Smooth muscle cell (in vitro differentiated cells): ENCODE results near the gene CDC73. TPM values are rescaled to one million over a fixed set of nuclear protein-coding genes. Genes with fewer than 3 reads are reported as not detected.

Experiments
- DNase-seq: peaks from one replicate; lab custom pipeline; 2025; ENCODE audit not compliant: unreplicated experiment; lab: John Stamatoyannopoulos, UW
- H2AFZ ChIP-seq: fragments of 200-600 bp; sonication (generic); 2 replicates; pipeline ENCODE4 v1.6.0; 2016; ENCODE audit warnings: antibody characterized with exemption, low read depth, mild to moderate bottlenecking
- H3F3A ChIP-seq: fragments of 200-600 bp; sonication (generic); 2 replicates; pipeline ENCODE4 v1.6.0; 2017; ENCODE audit warnings: antibody characterized with exemption, low read depth
- H3K27ac ChIP-seq: fragments of 200-600 bp; sonication (generic); 2 replicates; pipeline ENCODE4 v1.5.1; 2016; ENCODE audit warnings: low read depth, mild to moderate bottlenecking
- H3K27me3 ChIP-seq: fragments of 200-600 bp; sonication (generic); 2 replicates; pipeline ENCODE4 v1.6.1; 2016; ENCODE audit warnings: low read depth, mild to moderate bottlenecking
- H3K36me3 ChIP-seq: fragments of 200-600 bp; sonication (generic); 2 replicates; pipeline ENCODE4 v1.5.1; 2016; ENCODE audit warnings: low read depth
- H3K4me1 ChIP-seq: fragments of 200-600 bp; sonication (generic); 2 replicates; pipeline ENCODE4 v1.5.1; 2016; ENCODE audit warnings: low read depth
- H3K4me2 ChIP-seq: fragments of 200-600 bp; sonication (generic); 2 replicates; pipeline ENCODE4 v1.6.0; 2016; ENCODE audit warnings: mild to moderate bottlenecking
- H3K4me3 ChIP-seq: fragments of 200-600 bp; sonication (generic); 2 replicates; pipeline ENCODE4 v1.5.1; 2016; ENCODE audit warnings: mild to moderate bottlenecking
- H3K79me2 ChIP-seq: fragments of 200-600 bp; sonication (generic); 2 replicates; pipeline ENCODE4 v1.6.0; 2016; ENCODE audit warnings: low read depth, mild to moderate bottlenecking
- H3K9ac ChIP-seq: fragments of 200-600 bp; sonication (generic); 2 replicates; pipeline ENCODE4 v1.6.0; 2016; ENCODE audit warnings: low read depth
- H3K9me3 ChIP-seq: fragments of 200-600 bp; sonication (generic); replicated peaks from 2 replicates; pipeline ENCODE4 v1.5.1; 2016; ENCODE audit warnings: low read depth
- H4K20me1 ChIP-seq: fragments of 200-600 bp; sonication (generic); 2 replicates; pipeline ENCODE4 v1.6.0; 2016; ENCODE audit warnings: low read depth
- whole genome bisulfite sequencing: methylation state at CpG from one replicate; pipeline ENCODE4 v1.1.7; 2016; ENCODE audit warnings: low lambda C conversion rate; 5-methylcytosine and 5-hydroxymethylcytosine counted together
- polyA plus RNA-seq: library from polyadenylated mRNA; unstranded; fragments of >200 nt; fragmentation: Nextera tagmentation; extraction: Ambion mirVana; gene quantifications from 2 replicates; pipeline ENCODE4 v1.2.1, GENCODE V29; 2016
- total RNA-seq: library from RNA; depleted of rRNA; stranded (reverse); fragments of >200 nt; gene quantifications from 2 replicates; pipeline ENCODE4 v1.2.3, GENCODE V29; 2014
- TF ChIP-seq, protein P1 (sequence below): fragments of 200-600 bp; sonication (generic); IDR thresholded peaks from 2 replicates; pipeline ENCODE4 v1.5.1; 2017; ENCODE audit warnings: borderline replicate concordance, mild to moderate bottlenecking, antibody characterized with exemption; ENCODE audit not compliant: insufficient read depth, poor library complexity, severe bottlenecking

The CDC73 gene
- total and polyA plus RNA-seq, 2 experiments from 2014 or later, result 28.5 to 32.0 TPM

DNA sequence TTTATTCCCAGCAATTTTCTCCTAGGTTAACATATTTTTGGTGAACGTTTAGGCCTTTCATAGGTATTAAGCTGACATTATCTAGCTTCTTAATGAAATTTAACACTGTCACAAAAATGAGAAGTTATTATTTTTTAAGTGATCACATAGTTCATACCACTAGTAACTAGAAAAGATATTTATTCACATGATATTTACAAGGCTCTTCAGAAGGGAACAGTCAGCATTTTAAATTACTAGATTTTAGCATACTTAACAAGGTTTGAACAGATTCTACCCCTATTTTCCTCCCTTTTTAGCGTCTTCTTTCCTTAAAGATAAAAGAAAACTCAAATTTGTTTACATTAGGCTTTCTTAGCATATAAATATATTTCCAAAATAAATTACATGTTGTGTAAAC is 130.1 kb downstream of the CDC73 start:
- H3K4me1 ChIP-seq, result no peaks in the 10 kb centered on the region
- H3K4me2 ChIP-seq, result no peak overlapping the region
- H3F3A ChIP-seq, result no peaks in the 10 kb centered on the region
- DNase-seq, result no peak
- H3K4me3 ChIP-seq, result no peak overlapping the region
- H3K27ac ChIP-seq, result no peak overlapping the region
- no peaks in the 10 kb centered on the region for H3K9me3 ChIP-seq
- H2AFZ ChIP-seq, result no peak overlapping the region
- H3K79me2 ChIP-seq, result no peaks in the 10 kb centered on the region
- peaks cover 27% of the 10 kb centered on the region for H3K36me3 ChIP-seq
- no peaks in the 10 kb centered on the region for H4K20me1 ChIP-seq
- no peak overlapping the region for H3K9ac ChIP-seq
- H3K27me3 ChIP-seq, result no peaks in the 10 kb centered on the region
- 89% methylated on average over 2 of the region's 2 CpGs for WGBS
- TF ChIP-seq, protein P1, sequence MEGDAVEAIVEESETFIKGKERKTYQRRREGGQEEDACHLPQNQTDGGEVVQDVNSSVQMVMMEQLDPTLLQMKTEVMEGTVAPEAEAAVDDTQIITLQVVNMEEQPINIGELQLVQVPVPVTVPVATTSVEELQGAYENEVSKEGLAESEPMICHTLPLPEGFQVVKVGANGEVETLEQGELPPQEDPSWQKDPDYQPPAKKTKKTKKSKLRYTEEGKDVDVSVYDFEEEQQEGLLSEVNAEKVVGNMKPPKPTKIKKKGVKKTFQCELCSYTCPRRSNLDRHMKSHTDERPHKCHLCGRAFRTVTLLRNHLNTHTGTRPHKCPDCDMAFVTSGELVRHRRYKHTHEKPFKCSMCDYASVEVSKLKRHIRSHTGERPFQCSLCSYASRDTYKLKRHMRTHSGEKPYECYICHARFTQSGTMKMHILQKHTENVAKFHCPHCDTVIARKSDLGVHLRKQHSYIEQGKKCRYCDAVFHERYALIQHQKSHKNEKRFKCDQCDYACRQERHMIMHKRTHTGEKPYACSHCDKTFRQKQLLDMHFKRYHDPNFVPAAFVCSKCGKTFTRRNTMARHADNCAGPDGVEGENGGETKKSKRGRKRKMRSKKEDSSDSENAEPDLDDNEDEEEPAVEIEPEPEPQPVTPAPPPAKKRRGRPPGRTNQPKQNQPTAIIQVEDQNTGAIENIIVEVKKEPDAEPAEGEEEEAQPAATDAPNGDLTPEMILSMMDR, result no peak

- Histone ChIP-seq H3K4me3 (no peak overlapping the region), H3K4me2 (no peak overlapping the region), H3F3A (no peaks in the 10 kb centered on the region), H3K79me2 (no peaks in the 10 kb centered on the region), H3K9ac (no peak overlapping the region), H3K27ac (no peak overlapping the region), H3K36me3 (no peaks in the 10 kb centered on the region), H2AFZ (no peak overlapping the region), H3K9me3 (no peaks in the 10 kb centered on the region), H4K20me1 (no peaks in the 10 kb centered on the region), H3K4me1 (no peaks in the 10 kb centered on the region), H3K27me3 (no peaks in the 10 kb centered on the region)
- TF ChIP-seq, protein P1, result no peak
- DNase-seq, result no peak
These were observed 134.2 kb downstream of the CDC73 start for GRCh38 chr1:193256019-193256418.

- Histone ChIP-seq H3K4me1 (no peaks in the 10 kb centered on the region), H3K4me3 (no peak overlapping the region), H3K27ac (no peak overlapping the region), H3K9ac (no peak overlapping the region), H3K4me2 (no peak overlapping the region), H2AFZ (no peak overlapping the region), H3K27me3 (no peaks in the 10 kb centered on the region), H3K9me3 (no peaks in the 10 kb centered on the region), H3K36me3 (no peaks in the 10 kb centered on the region), H3K79me2 (no peaks in the 10 kb centered on the region), H4K20me1 (no peaks in the 10 kb centered on the region), H3F3A (no peaks in the 10 kb centered on the region)
- TF ChIP-seq, protein P1, result no peak
- 96% methylated on average over 2 of the region's 2 CpGs for WGBS
- DNase-seq, result no peak
These were observed 137.8 kb downstream of the CDC73 start for GRCh38 chr1:193259636-193260035.

DNA sequence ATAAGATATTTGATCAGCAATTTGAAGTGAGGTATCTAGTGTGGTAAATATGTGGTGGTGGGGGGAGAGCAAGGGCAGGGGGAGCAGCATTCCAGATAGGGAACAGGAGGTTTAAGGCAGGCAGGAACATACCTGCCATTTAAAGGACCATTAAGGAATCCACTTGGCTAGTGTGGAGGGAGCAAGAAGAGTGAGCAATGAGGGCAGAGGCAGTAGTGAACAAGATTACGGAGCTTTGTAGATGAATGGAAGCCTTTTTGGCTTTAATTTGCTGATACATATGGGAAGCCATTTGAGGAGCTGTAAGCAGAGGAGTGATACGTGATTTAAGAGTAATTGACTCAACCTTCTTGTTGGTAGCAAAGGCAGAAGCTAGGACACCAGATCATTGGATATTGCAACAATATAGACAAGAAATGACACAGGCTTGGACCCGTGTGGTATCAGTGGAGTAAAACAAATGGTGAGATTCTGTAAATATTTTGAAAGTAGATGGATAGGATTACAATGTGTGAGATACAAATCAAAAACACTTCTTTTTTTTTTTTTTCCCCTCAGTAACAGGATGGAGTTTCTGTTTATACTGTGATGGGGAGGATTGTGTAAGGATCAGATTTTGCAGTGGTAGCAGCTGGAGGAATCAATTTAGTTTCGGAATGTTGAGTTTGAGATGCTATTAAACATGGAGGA is 138.4 kb downstream of the CDC73 start:
- Histone ChIP-seq H4K20me1 (no peaks in the 10 kb centered on the region), H3F3A (no peaks in the 10 kb centered on the region), H3K79me2 (no peaks in the 10 kb centered on the region), H3K36me3 (no peaks in the 10 kb centered on the region), H3K27me3 (no peaks in the 10 kb centered on the region), H3K27ac (no peak overlapping the region), H2AFZ (no peak overlapping the region), H3K9me3 (no peaks in the 10 kb centered on the region), H3K4me2 (no peak overlapping the region), H3K9ac (no peak overlapping the region), H3K4me3 (no peak overlapping the region), H3K4me1 (no peaks in the 10 kb centered on the region)
- DNase-seq, result no peak
- WGBS, result 97% methylated on average over 4 of the region's 4 CpGs
- TF ChIP-seq, protein P1, result no peak
